ENCODE measurements around the gene CGNL1.

- TF ChIP-seq CTCF (conservative IDR thresholded peaks at IDR 0.05) (no peak), EZH2 (IDR thresholded peaks at IDR 0.05; ENCODE audit: low read depth) (no peak)
These were observed 143.5 kb downstream of the CGNL1 start for GRCh38 chr15:57519806-57520205.
